ENCODE results near the gene MRI1. TPM values are rescaled to one million over a fixed set of nuclear protein-coding genes. Genes with fewer than 3 reads are reported as not detected.
A peak's percentile ranks its signal among the peaks of the same experiment; 100 is the strongest.

The MRI1 gene
- total RNA-seq, 1 donor = 27.2 TPM

DNA sequence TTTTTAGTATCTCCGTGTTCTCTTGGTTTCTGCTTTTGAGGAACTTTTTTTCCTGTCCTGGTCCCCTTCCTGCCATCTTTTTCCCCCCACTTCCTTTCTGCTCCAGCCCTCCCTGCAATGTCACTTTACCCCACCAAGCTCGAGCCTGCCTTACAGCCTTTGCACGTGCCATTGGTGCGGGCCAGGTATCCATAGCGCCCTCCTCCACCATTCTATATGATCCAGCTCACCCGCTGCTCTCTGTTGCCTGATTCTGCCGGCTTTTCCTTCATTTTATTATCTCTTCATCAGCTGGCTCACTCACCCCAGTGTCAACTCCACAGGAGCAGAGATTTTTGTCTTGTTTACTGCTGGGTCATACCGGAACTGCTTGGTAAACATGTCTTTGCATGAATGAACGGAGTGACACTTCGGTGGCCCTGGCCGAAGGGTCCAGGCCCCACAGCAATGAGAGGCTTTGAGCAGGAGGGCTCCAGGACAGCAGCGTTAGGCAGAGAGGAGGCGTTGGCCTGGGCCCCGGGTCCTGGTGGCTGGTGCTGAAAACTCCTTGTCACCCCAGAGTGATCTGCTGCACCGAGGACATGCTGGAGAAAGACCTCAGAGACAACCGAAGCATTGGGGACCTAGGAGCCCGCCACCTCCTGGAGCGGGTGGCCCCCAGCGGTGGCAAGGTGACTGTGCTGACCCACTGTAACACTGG lies 1.2 kb downstream of the MRI1 start:
- no peak for DNase-seq (ENCODE audit: low read depth)
- peak overlapping the region; percentile 80 for H3K4me3 ChIP-seq (ENCODE audit: low read depth, low read length)
- TF ChIP-seq, protein P1, sequence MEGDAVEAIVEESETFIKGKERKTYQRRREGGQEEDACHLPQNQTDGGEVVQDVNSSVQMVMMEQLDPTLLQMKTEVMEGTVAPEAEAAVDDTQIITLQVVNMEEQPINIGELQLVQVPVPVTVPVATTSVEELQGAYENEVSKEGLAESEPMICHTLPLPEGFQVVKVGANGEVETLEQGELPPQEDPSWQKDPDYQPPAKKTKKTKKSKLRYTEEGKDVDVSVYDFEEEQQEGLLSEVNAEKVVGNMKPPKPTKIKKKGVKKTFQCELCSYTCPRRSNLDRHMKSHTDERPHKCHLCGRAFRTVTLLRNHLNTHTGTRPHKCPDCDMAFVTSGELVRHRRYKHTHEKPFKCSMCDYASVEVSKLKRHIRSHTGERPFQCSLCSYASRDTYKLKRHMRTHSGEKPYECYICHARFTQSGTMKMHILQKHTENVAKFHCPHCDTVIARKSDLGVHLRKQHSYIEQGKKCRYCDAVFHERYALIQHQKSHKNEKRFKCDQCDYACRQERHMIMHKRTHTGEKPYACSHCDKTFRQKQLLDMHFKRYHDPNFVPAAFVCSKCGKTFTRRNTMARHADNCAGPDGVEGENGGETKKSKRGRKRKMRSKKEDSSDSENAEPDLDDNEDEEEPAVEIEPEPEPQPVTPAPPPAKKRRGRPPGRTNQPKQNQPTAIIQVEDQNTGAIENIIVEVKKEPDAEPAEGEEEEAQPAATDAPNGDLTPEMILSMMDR (IDR thresholded peaks at IDR 0.05; ENCODE audit: insufficient read depth, low read depth, low read length) = no peak

DNA sequence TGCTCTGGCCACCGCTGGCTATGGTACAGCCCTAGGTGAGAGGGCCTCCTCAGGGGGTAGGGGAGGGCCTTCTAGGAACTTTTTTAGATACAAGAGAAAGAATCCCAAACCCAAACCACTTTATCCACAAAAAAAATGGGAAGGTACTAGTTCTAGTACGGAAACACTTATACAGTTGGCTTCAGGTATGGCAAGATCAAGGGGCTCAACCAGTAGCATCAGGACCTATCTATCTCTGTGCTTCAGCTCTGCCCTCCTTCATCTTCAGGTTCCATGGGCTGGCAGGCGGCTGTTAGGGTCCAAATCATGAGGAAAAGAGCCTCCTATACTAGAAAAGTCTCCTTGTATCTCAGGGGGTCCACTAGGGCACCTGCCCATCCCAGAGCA lies 1.8 kb downstream of the MRI1 start:
- TF ChIP-seq, protein P1 (IDR thresholded peaks at IDR 0.05; ENCODE audit: insufficient read depth, low read depth, low read length) = no peak
- H3K4me3 ChIP-seq (ENCODE audit: low read depth, low read length) = no peak overlapping the region

DNA sequence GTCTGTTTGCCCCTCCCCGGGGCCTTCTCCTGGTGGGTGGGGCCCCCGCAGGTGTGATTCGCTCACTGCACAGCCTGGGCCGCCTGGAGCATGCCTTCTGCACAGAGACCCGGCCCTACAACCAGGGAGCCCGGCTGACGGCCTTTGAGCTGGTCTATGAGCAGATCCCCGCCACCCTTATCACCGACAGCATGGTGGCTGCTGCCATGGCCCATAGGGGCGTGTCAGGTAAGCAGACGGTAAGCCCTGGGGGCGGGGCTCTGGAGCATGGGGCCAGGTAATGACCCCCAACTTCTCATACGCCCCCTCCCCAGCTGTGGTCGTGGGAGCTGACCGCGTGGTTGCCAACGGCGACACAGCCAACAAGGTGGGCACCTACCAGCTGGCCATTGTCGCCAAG lies 4.2 kb downstream of the MRI1 start:
- DNase-seq (ENCODE audit: low read depth) = no peak
- H3K4me3 ChIP-seq (ENCODE audit: low read depth, low read length) = no peak overlapping the region
- TF ChIP-seq, protein P1 (IDR thresholded peaks at IDR 0.05; ENCODE audit: insufficient read depth, low read depth, low read length) = no peak

More for the DNA sequence above, 1.8 kb downstream of the MRI1 start:
- DNase-seq (ENCODE audit: low read depth) = no peak

DNA sequence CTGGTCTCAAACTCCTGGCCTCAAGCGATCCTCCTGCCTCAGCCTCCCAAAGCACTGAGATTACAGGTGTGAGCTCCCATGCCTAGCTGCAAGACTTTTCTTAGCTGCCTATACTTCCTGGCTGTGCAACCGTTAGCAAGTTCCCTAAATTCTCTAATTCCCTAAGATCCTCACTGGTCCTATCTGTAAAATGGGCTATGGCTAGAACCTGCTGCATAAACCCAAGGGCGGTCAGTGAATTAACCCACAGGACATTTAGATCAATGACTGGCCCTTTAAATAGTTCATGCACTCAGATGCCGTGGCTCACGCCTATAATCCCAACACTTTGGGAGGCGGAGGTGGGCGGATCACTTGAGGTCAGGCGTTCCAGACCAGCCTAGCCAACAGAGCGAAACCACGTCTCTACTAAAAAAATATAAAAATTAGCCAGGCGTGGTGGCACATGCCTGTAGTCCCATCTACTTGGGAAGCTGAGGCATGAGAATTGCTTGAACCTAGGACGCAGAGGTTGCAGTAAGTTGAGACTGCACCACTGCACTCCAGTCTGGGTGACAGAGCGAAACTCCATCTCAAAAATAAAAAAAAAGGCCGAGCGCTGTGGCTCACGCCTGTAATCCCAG lies 5.8 kb downstream of the MRI1 start:
- no peak for DNase-seq (ENCODE audit: low read depth)
- TF ChIP-seq, protein P1 (IDR thresholded peaks at IDR 0.05; ENCODE audit: insufficient read depth, low read depth, low read length) = no peak
- H3K4me3 ChIP-seq (ENCODE audit: low read depth, low read length) = no peak overlapping the region

DNA sequence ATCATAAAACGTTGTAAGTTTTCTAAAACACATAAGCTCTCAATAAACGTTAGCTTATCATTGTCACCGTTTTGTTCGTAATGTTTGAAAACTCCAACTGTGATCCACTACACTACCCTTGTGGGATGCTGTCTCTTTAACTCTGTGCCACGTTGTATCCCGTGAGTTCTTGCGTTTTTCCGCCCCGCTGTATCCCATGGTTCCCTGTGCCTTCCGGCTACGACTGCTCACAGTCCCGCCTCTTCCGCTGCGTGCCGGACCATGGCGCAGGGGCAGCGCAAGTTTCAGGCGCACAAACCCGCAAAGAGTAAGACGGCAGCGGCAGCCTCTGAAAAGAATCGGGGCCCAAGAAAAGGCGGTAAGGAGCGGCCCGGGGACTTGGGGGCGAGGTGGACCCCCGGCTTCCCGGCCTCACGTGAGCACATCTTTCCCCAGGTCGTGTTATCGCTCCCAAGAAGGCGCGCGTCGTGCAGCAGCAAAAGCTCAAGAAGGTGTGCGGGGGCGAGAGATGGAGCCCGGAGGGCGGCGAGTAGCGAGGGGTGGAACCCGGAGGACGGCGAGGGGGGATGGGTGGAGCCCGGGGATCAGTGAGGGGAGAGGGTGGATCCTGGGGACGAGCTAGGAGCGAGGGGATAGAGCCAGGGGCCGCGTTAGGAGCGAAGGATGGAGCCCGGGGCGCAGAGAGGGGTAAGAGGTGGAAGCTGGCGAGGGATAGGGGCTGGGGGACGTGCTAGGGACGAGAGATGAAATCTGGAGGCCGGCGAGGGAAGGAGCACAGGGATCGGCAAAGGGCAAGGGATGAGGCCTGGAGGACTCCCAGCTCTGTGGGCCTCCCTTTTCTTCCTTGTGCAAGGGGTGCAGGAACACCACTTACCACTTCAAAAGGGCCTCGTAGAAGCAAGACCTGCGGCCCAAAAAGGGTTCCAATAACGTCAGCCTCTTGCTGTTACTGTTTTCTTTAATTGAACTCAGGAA lies 10.2 kb downstream of the MRI1 start, which contains the start of gene C19orf53:
TSS of gene C19orf53 (plus strand) at position 240 of the 975 bp plus-strand sequence. CDS start at position 262, 22 bp downstream.
- DNase-seq (ENCODE audit: low read depth) = peak; percentile 96
- TF ChIP-seq, protein P1 (IDR thresholded peaks at IDR 0.05; ENCODE audit: insufficient read depth, low read depth, low read length) = no peak
- H3K4me3 ChIP-seq (ENCODE audit: low read depth, low read length) = peak within 1 kb of the TSS; percentile 98

DNA sequence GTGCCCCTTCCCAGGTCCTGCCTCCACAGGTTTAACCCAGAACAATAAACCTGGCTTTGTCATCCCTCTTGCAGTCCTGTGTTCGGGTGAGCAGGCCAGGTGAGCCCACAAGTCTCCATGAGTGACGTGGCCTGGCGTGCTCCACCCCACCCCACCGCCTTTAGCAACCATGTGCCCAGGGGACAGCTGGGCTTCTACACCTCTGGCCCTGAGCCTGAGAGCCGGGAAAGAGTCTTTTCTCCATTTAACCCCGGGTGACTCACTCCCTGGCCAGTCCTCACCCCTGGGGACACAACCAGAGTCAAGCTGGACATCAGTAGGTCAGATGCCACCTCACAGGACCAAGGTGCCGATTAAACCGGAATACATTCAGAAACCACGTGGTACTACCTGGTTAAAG lies 14.1 kb downstream of the MRI1 start:
- H3K4me3 ChIP-seq (ENCODE audit: low read depth, low read length) = no peak overlapping the region
- TF ChIP-seq, protein P1 (IDR thresholded peaks at IDR 0.05; ENCODE audit: insufficient read depth, low read depth, low read length) = no peak
- no peak for DNase-seq (ENCODE audit: low read depth)
